ENCODE data around the gene PDZRN3. TPM values are rescaled to one million over a fixed set of nuclear protein-coding genes. Genes with fewer than 3 reads are reported as not detected.

Gene PDZRN3
- total RNA-seq, 1 experiment from 2014 or later = not detected

GRCh38 chr3:73586190-73586589 is 38.6 kb downstream of the PDZRN3 start:
- Histone ChIP-seq H3K4me1 (ENCODE audit: control insufficient read depth, insufficient read depth, low read length) (no peaks in the 10 kb centered on the region), H3K4me3 (ENCODE audit: low read depth in 2 of 2, low read length in 2 of 2) (no peak overlapping the region), H3K36me3 (ENCODE audit: control insufficient read depth, insufficient read depth, low read length) (no peaks in the 10 kb centered on the region), H3K27ac (ENCODE audit: low read length) (no peak overlapping the region), H3K27me3 (ENCODE audit: control insufficient read depth, insufficient read depth, low read length) (no peaks in the 10 kb centered on the region), H3K9me3 (ENCODE audit: control insufficient read depth, insufficient read depth, low read depth, low read length) (no peaks in the 10 kb centered on the region)
- CTCF ChIA-PET = no interaction called here
- in situ Hi-C loops (cut with HindIII; ENCODE audit: low pct_unique_long_range_greater_than_20kb, low sequenced_read_pairs) = no loop called here
- BruUV-seq (replicated peaks) = no TSS peak
- TF ChIP-seq CTCF (IDR thresholded peaks at IDR 0.05) (no peak), SIN3A (IDR thresholded peaks at IDR 0.05; ENCODE audit: borderline replicate concordance, insufficient read depth, low read depth, low read length) (no peak)
- intact Hi-C loops (cut with micrococcal nuclease; ENCODE audit: unreplicated experiment) = no loop called here
- POLR2A ChIA-PET = no interaction called here
- DNase-seq (ENCODE audit: low read depth, low spot score) (no peak), ATAC-seq (no peak)

- intact Hi-C loops (cut with micrococcal nuclease; ENCODE audit: unreplicated experiment) (no loop called here), in situ Hi-C loops (cut with HindIII; ENCODE audit: low pct_unique_long_range_greater_than_20kb, low sequenced_read_pairs) (no loop called here)
- DNase-seq (ENCODE audit: low read depth, low spot score) (no peak), ATAC-seq (no peak)
- POLR2A ChIA-PET = no interaction called here
- no peaks in the 10 kb centered on the region for H3K27me3 ChIP-seq (ENCODE audit: control insufficient read depth, insufficient read depth, low read length)
- H3K36me3 ChIP-seq (ENCODE audit: control insufficient read depth, insufficient read depth, low read length) = no peaks in the 10 kb centered on the region
- no peaks in the 10 kb centered on the region for H3K4me1 ChIP-seq (ENCODE audit: control insufficient read depth, insufficient read depth, low read length)
- H3K9me3 ChIP-seq (ENCODE audit: control insufficient read depth, insufficient read depth, low read depth, low read length) = no peaks in the 10 kb centered on the region
- no peak overlapping the region for H3K27ac ChIP-seq (ENCODE audit: low read length)
- CTCF ChIA-PET = no interaction called here
- H3K4me3 ChIP-seq (ENCODE audit: low read depth in 2 of 2, low read length in 2 of 2) = no peak overlapping the region
- BruUV-seq (replicated peaks) = no TSS peak
- TF ChIP-seq CTCF (IDR thresholded peaks at IDR 0.05) (no peak), REST (IDR thresholded peaks at IDR 0.05; ENCODE audit: insufficient read depth in 1 of 2, low read depth in 2 of 2, low read length in 1 of 2) (no peak), POLR2AphosphoS5 (IDR thresholded peaks at IDR 0.05; ENCODE audit: low read depth, low read length) (no peak)
Measured at GRCh38 chr3:73584873-73585272, 39.9 kb downstream of the PDZRN3 start.

- no peak for DNase-seq (ENCODE audit: low read depth, low spot score)
Measured at GRCh38 chr3:73582535-73582934, 42.2 kb downstream of the PDZRN3 start.

More at GRCh38 chr3:73582535-73582934, 42.2 kb downstream of the PDZRN3 start:
- TF ChIP-seq SIN3A (IDR thresholded peaks at IDR 0.05; ENCODE audit: borderline replicate concordance, insufficient read depth, low read depth, low read length) = no peak
- TF ChIP-seq REST (IDR thresholded peaks at IDR 0.05; ENCODE audit: insufficient read depth in 1 of 2, low read depth in 2 of 2, low read length in 1 of 2) = no peak
- TF ChIP-seq TCF7L2 (IDR thresholded peaks at IDR 0.05; ENCODE audit: low read depth, low read length) = no peak
- no peak for TF ChIP-seq POLR2AphosphoS5 (IDR thresholded peaks at IDR 0.05; ENCODE audit: low read depth, low read length)
- no peak for TF ChIP-seq CTCF (IDR thresholded peaks at IDR 0.05)
- Histone ChIP-seq H3K27me3 (ENCODE audit: control insufficient read depth, insufficient read depth, low read length) (no peaks in the 10 kb centered on the region), H3K36me3 (ENCODE audit: control insufficient read depth, insufficient read depth, low read length) (no peaks in the 10 kb centered on the region), H3K27ac (ENCODE audit: low read length) (no peak overlapping the region), H3K4me1 (ENCODE audit: control insufficient read depth, insufficient read depth, low read length) (no peaks in the 10 kb centered on the region), H3K4me3 (ENCODE audit: low read depth in 2 of 2, low read length in 2 of 2) (no peak overlapping the region), H3K9me3 (ENCODE audit: control insufficient read depth, insufficient read depth, low read depth, low read length) (no peaks in the 10 kb centered on the region)
- BruUV-seq (replicated peaks) = no TSS peak
- ChIA-PET CTCF (no interaction called here), POLR2A (no interaction called here)
- in situ Hi-C loops (cut with HindIII; ENCODE audit: low pct_unique_long_range_greater_than_20kb, low sequenced_read_pairs) = no loop called here
- no peak for ATAC-seq
- intact Hi-C loops (cut with micrococcal nuclease; ENCODE audit: unreplicated experiment) = no loop called here
